Measurements from ENCODE around the gene C1orf35. TPM values are rescaled to one million over a fixed set of nuclear protein-coding genes. Genes with fewer than 3 reads are reported as not detected.

Gene C1orf35
- total and polyA plus RNA-seq, 2 of the 8 experiments (the other 6 are each of a cell fraction or from before 2014, with no cell fraction given), result 18.6 to 19.9 TPM

DNA sequence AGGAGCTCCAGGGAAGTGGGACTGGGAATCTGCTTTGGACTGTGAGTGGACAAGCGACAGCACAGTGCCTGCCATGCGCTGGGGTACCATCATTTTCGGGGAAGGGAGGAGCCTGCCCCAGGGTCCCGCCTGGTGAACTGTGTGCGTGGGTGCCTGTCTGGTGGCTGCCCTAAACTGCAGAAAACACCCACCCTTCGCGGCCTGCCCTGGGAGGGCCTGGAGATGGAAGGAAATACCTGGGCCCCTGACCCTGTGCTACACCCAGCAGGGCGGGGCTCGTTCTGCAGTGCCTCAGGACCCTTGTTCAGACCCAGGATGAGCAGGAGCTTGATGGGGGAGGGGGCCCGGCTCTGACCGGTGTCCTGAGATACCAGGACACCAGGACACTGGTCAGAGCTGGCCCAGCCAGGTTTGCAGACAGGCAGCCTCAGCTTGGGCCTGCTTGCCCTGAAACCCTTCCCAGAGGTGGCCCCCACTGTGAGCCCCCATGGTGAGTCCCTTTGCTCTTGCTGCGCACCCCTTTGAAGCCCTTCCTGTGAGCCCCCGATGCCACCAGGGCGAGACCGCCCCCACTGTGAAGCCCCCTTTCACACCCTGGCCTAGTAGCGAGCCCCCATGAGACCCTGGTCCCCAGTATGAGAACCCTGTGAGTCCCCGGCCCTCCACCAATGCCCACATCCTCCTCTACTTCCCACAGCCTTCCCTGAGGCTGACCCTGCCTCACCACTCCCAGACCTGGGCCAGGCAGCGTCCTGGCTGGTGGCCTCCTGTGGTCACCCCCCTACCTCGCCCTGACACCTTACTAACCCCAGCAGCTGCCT lies 49.2 kb upstream of the C1orf35 start (continued):
- TF ChIP-seq, protein P1, sequence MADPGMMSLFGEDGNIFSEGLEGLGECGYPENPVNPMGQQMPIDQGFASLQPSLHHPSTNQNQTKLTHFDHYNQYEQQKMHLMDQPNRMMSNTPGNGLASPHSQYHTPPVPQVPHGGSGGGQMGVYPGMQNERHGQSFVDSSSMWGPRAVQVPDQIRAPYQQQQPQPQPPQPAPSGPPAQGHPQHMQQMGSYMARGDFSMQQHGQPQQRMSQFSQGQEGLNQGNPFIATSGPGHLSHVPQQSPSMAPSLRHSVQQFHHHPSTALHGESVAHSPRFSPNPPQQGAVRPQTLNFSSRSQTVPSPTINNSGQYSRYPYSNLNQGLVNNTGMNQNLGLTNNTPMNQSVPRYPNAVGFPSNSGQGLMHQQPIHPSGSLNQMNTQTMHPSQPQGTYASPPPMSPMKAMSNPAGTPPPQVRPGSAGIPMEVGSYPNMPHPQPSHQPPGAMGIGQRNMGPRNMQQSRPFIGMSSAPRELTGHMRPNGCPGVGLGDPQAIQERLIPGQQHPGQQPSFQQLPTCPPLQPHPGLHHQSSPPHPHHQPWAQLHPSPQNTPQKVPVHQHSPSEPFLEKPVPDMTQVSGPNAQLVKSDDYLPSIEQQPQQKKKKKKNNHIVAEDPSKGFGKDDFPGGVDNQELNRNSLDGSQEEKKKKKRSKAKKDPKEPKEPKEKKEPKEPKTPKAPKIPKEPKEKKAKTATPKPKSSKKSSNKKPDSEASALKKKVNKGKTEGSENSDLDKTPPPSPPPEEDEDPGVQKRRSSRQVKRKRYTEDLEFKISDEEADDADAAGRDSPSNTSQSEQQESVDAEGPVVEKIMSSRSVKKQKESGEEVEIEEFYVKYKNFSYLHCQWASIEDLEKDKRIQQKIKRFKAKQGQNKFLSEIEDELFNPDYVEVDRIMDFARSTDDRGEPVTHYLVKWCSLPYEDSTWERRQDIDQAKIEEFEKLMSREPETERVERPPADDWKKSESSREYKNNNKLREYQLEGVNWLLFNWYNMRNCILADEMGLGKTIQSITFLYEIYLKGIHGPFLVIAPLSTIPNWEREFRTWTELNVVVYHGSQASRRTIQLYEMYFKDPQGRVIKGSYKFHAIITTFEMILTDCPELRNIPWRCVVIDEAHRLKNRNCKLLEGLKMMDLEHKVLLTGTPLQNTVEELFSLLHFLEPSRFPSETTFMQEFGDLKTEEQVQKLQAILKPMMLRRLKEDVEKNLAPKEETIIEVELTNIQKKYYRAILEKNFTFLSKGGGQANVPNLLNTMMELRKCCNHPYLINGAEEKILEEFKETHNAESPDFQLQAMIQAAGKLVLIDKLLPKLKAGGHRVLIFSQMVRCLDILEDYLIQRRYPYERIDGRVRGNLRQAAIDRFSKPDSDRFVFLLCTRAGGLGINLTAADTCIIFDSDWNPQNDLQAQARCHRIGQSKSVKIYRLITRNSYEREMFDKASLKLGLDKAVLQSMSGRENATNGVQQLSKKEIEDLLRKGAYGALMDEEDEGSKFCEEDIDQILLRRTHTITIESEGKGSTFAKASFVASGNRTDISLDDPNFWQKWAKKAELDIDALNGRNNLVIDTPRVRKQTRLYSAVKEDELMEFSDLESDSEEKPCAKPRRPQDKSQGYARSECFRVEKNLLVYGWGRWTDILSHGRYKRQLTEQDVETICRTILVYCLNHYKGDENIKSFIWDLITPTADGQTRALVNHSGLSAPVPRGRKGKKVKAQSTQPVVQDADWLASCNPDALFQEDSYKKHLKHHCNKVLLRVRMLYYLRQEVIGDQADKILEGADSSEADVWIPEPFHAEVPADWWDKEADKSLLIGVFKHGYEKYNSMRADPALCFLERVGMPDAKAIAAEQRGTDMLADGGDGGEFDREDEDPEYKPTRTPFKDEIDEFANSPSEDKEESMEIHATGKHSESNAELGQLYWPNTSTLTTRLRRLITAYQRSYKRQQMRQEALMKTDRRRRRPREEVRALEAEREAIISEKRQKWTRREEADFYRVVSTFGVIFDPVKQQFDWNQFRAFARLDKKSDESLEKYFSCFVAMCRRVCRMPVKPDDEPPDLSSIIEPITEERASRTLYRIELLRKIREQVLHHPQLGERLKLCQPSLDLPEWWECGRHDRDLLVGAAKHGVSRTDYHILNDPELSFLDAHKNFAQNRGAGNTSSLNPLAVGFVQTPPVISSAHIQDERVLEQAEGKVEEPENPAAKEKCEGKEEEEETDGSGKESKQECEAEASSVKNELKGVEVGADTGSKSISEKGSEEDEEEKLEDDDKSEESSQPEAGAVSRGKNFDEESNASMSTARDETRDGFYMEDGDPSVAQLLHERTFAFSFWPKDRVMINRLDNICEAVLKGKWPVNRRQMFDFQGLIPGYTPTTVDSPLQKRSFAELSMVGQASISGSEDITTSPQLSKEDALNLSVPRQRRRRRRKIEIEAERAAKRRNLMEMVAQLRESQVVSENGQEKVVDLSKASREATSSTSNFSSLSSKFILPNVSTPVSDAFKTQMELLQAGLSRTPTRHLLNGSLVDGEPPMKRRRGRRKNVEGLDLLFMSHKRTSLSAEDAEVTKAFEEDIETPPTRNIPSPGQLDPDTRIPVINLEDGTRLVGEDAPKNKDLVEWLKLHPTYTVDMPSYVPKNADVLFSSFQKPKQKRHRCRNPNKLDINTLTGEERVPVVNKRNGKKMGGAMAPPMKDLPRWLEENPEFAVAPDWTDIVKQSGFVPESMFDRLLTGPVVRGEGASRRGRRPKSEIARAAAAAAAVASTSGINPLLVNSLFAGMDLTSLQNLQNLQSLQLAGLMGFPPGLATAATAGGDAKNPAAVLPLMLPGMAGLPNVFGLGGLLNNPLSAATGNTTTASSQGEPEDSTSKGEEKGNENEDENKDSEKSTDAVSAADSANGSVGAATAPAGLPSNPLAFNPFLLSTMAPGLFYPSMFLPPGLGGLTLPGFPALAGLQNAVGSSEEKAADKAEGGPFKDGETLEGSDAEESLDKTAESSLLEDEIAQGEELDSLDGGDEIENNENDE (IDR thresholded peaks at IDR 0.05; ENCODE audit: insufficient replicate concordance, low read length), result no peak
- TF ChIP-seq SIX5 (IDR thresholded peaks at IDR 0.05; ENCODE audit: low read depth, low read length) (no peak), BRCA1 (IDR thresholded peaks at IDR 0.05; ENCODE audit: low read depth, low read length) (no peak), SAP30 (IDR thresholded peaks at IDR 0.05; ENCODE audit: insufficient read depth, insufficient replicate concordance, low read length) (no peak), GABPA (IDR thresholded peaks at IDR 0.05; ENCODE audit: borderline replicate concordance, insufficient read depth, low read length) (no peak)
- TF ChIP-seq, protein P2, sequence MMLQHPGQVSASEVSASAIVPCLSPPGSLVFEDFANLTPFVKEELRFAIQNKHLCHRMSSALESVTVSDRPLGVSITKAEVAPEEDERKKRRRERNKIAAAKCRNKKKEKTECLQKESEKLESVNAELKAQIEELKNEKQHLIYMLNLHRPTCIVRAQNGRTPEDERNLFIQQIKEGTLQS (IDR thresholded peaks at IDR 0.05; ENCODE audit: insufficient read depth, low read depth, low read length), result no peak
- TF ChIP-seq, protein P3, sequence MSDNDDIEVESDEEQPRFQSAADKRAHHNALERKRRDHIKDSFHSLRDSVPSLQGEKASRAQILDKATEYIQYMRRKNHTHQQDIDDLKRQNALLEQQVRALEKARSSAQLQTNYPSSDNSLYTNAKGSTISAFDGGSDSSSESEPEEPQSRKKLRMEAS (IDR thresholded peaks at IDR 0.05), result no peak
